ENCODE measurements around the gene GSN. TPM values are rescaled to one million over a fixed set of nuclear protein-coding genes. Genes with fewer than 3 reads are reported as not detected.

Gene GSN
- total RNA-seq, 2 experiments from 2014 or later: 2.6 to 2.7 TPM

DNA sequence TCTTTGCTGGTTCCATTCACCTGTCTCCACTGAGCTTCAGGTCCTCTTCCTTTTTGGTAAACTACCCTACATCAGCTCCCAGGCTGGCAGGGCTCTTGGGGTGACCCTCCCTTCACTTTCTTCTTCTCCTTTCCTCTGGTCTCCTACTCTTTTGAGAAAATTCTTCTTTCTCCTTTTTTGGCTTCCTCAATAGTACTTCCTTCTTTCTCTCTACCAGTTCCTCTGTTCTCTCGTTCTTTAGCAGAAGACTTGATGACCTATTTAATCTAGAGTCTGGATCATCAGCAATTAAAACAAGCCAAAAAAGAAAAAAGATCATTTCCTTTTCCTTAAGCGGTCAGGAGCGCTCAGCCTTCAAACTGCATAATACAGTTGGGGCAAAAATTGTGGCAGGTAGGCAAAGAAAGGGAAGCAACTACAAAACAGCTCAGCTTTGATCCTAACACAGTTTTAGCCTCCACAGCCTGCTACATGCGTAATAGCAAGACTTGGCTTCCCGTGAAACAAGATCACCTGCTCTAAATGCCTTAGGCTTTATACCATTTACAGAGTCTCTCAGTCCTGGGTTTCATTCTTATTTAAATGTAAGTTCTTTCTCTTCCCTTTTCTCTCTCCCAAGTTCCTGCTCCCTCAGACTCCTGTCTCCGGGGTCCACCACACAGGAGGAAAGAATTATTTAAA lies 14.0 kb upstream of the GSN start:
- H3K27me3 ChIP-seq (ENCODE audit: control insufficient read depth in 1 of 2, insufficient read depth in 2 of 2, low read length in 2 of 2): no peaks in the 10 kb centered on the region
- no peaks in the 10 kb centered on the region for H3K4me1 Mint-ChIP-seq (ENCODE audit: low read depth)
- H3K27ac ChIP-seq (ENCODE audit: low read depth in 1 of 2, low read length in 2 of 2): no peak overlapping the region
- TF ChIP-seq, protein P1, sequence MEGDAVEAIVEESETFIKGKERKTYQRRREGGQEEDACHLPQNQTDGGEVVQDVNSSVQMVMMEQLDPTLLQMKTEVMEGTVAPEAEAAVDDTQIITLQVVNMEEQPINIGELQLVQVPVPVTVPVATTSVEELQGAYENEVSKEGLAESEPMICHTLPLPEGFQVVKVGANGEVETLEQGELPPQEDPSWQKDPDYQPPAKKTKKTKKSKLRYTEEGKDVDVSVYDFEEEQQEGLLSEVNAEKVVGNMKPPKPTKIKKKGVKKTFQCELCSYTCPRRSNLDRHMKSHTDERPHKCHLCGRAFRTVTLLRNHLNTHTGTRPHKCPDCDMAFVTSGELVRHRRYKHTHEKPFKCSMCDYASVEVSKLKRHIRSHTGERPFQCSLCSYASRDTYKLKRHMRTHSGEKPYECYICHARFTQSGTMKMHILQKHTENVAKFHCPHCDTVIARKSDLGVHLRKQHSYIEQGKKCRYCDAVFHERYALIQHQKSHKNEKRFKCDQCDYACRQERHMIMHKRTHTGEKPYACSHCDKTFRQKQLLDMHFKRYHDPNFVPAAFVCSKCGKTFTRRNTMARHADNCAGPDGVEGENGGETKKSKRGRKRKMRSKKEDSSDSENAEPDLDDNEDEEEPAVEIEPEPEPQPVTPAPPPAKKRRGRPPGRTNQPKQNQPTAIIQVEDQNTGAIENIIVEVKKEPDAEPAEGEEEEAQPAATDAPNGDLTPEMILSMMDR (IDR thresholded peaks at IDR 0.05): no peak
- no peaks in the 10 kb centered on the region for H3K36me3 Mint-ChIP-seq (ENCODE audit: low read depth)
- ATAC-seq (ENCODE audit: poor library complexity) (no peak), DNase-seq (no peak)
- no peaks in the 10 kb centered on the region for H3K9me3 ChIP-seq (ENCODE audit: control insufficient read depth in 1 of 2, insufficient read depth in 1 of 2, low read length in 2 of 2)
- H3K4me3 ChIP-seq (ENCODE audit: low read length): no peak overlapping the region
- no peaks in the 10 kb centered on the region for H3K4me1 ChIP-seq (ENCODE audit: insufficient read depth, low read length)
- H3K4me3 Mint-ChIP-seq: no peak overlapping the region
- no peak overlapping the region for H3K27ac Mint-ChIP-seq
- peaks cover 1% of the 10 kb centered on the region for H3K27me3 Mint-ChIP-seq
- ChIA-PET CTCF (no interaction called here), POLR2A (interaction anchor here (0.7 kb wide), 1 partner anchor 132 kb away, joined by 4 read pairs; no protein-coding TSS in a partner anchor)
- H3K9me3 Mint-ChIP-seq: no peaks in the 10 kb centered on the region
- intact Hi-C loops (cut with DNase I, micrococcal nuclease): no loop called here
- H3K36me3 ChIP-seq (ENCODE audit: insufficient read depth, low read length): no peaks in the 10 kb centered on the region

DNA sequence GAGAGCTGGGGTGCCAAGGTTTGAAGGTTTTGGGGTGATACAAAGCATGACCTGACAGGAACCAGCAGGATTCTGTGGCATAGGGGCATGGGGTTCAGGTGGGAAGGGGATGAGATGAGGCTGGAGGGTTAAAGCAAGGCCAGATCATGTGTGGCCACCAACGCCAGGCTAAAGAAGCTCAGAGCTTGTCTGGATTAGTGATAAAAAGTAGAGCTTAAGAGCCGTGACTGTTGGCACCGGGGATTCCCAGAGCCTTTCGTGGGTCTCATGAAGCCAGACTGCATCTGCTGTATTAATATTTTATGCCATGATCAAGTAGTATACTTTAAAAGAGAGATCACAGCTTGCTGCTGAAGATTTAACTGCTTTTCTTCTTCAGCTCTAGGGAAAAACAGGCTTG lies 8.5 kb upstream of the GSN start:
- TF ChIP-seq, protein P1 (IDR thresholded peaks at IDR 0.05): no peak
- ChIA-PET CTCF (no interaction called here), POLR2A (no interaction called here)
- H3K27ac Mint-ChIP-seq: no peak overlapping the region
- Histone ChIP-seq H3K4me3 (ENCODE audit: low read length) (no peak overlapping the region), H3K9me3 (ENCODE audit: control insufficient read depth in 1 of 2, insufficient read depth in 1 of 2, low read length in 2 of 2) (no peaks in the 10 kb centered on the region), H3K36me3 (ENCODE audit: insufficient read depth, low read length) (no peaks in the 10 kb centered on the region), H3K27ac (ENCODE audit: low read depth in 1 of 2, low read length in 2 of 2) (no peak overlapping the region), H3K4me1 (ENCODE audit: insufficient read depth, low read length) (no peaks in the 10 kb centered on the region), H3K27me3 (ENCODE audit: control insufficient read depth in 1 of 2, insufficient read depth in 2 of 2, low read length in 2 of 2) (no peaks in the 10 kb centered on the region)
- intact Hi-C loops (cut with DNase I, micrococcal nuclease): no loop called here
- peaks cover 11% of the 10 kb centered on the region for H3K27me3 Mint-ChIP-seq
- ATAC-seq (ENCODE audit: poor library complexity) (no peak), DNase-seq (no peak)
- no peaks in the 10 kb centered on the region for H3K9me3 Mint-ChIP-seq
- H3K4me3 Mint-ChIP-seq: no peak overlapping the region
- no peaks in the 10 kb centered on the region for H3K4me1 Mint-ChIP-seq (ENCODE audit: low read depth)
- H3K36me3 Mint-ChIP-seq (ENCODE audit: low read depth): no peaks in the 10 kb centered on the region

DNA sequence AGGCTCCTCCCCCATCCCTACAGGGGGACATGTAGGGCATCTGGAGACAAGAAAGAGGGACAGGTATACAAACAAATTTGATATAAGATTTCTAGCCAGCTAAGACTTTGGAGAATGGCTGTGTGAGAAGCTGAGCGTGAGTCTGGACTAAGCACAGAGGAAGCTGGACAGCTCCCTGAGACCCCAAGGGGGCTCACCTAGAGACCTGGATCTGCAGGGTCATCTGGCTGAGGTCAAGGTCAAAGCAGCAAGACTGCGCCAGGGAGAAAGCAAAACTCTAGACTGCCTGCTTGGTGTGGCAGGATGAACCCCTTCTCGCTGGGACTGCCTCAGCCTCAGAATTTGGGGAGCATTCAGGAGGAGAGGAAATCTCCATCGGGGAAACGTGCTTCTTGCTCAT lies 8.0 kb upstream of the GSN start:
- Histone ChIP-seq H3K4me1 (ENCODE audit: insufficient read depth, low read length) (no peaks in the 10 kb centered on the region), H3K27ac (ENCODE audit: low read depth in 1 of 2, low read length in 2 of 2) (no peak overlapping the region), H3K36me3 (ENCODE audit: insufficient read depth, low read length) (no peaks in the 10 kb centered on the region), H3K9me3 (ENCODE audit: control insufficient read depth in 1 of 2, insufficient read depth in 1 of 2, low read length in 2 of 2) (no peaks in the 10 kb centered on the region), H3K4me3 (ENCODE audit: low read length) (no peak overlapping the region), H3K27me3 (ENCODE audit: control insufficient read depth in 1 of 2, insufficient read depth in 2 of 2, low read length in 2 of 2) (no peaks in the 10 kb centered on the region)
- H3K9me3 Mint-ChIP-seq: no peaks in the 10 kb centered on the region
- intact Hi-C loops (cut with DNase I, micrococcal nuclease): no loop called here
- DNase-seq (no peak), ATAC-seq (ENCODE audit: poor library complexity) (no peak)
- ChIA-PET CTCF (no interaction called here), POLR2A (no interaction called here)
- TF ChIP-seq, protein P1 (IDR thresholded peaks at IDR 0.05): no peak
- no peaks in the 10 kb centered on the region for H3K36me3 Mint-ChIP-seq (ENCODE audit: low read depth)
- peaks cover 11% of the 10 kb centered on the region for H3K27me3 Mint-ChIP-seq
- no peak overlapping the region for H3K27ac Mint-ChIP-seq
- H3K4me3 Mint-ChIP-seq: no peak overlapping the region
- no peaks in the 10 kb centered on the region for H3K4me1 Mint-ChIP-seq (ENCODE audit: low read depth)

Data from CD4-positive, alpha-beta T cell (primary cell).